ENCODE results near the gene FHIT.

DNA sequence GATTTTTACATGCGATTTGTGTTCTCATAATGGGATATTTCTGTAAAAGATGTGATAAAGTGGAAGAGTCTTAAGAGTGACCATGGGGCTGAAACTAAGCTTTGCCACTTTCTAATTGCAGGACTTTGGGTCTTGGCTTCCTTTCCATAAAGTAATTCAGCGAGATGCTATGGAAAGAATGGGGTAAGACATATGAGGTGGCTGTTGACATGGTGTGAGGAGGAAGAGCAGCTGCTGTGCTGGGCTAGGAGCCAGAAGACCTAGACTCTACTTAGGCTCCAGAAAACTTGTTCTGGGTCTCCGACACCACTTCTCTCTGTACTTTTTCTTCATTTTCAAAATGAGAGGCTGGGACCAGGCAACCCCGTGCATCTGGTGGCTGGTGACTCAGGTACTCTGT is 1547.0 kb downstream of the FHIT start:
- TF ChIP-seq CTCF (conservative IDR thresholded peaks at IDR 0.05; ENCODE audit: low read depth, low read length) (no peak), EZH2 (IDR thresholded peaks at IDR 0.05; ENCODE audit: low read length, unreplicated experiment) (no peak), EZH2phosphoT487 (IDR thresholded peaks at IDR 0.05; ENCODE audit: borderline replicate concordance, low read length) (no peak)

All from PC-3 (cell line).